ENCODE results near the gene ENTPD8.
A peak's percentile ranks its signal among the peaks of the same experiment; 100 is the strongest.

ENTPD8 gene

DNA sequence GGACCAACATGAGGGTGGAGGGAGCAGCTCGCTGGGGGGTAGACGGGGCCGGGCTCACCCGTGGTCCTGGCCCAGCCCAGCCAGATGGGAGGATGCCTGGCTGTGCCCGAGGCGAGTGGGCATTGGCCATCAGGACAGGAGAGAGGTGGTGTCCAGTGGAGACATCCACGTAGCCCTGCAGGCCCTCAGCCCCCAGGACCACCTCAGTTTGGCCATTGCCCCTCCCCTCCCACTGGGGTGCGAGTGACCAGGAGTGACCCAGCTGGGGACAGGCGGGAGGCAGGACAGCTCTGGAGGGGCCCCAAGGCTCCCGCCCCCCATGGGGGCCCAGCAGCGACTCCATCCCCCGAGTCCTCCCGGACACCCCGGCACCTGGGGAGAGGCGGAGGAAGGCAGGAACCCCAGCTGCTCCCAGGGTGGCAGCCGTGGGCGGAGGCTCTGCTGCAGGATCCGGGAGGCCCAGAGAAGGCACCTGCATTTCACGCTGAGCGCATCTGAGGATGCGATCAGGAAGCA lies 9.7 kb downstream of the ENTPD8 start:
- no peak for DNase-seq

DNA sequence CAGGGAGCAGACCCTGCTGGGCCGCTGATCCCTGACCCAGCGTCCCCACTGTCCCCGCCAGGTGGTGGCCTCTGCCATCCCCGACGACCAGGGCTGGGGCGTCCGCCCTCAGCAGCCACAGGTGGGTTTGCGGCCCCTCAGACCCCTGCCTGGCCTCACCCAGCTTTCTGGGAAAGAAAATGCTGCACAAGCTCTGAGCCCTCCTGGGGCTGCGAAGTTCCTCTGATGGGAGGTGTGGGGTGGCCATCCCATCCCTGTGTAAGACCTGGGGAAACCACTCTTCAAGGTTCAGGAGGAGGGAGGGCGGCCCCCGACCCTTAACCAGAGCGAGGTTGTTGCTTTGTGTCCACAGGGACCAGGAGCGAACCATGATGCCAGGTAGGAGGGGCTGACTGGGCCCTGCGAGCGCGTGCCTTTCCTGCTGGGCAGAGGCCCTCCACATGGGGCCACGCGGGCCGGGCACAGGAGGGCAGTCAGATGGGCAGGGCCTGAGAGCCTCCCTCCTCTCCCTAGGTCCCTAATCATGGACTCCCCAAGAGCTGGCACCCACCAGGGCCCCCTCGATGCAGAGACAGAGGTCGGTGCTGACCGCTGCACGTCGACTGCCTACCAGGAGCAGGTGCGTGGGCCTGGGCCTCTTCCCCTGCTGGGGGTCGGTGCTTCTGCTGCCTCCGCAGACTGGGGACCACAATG lies 10.3 kb downstream of the ENTPD8 start:
- DNase-seq, result no peak

DNA sequence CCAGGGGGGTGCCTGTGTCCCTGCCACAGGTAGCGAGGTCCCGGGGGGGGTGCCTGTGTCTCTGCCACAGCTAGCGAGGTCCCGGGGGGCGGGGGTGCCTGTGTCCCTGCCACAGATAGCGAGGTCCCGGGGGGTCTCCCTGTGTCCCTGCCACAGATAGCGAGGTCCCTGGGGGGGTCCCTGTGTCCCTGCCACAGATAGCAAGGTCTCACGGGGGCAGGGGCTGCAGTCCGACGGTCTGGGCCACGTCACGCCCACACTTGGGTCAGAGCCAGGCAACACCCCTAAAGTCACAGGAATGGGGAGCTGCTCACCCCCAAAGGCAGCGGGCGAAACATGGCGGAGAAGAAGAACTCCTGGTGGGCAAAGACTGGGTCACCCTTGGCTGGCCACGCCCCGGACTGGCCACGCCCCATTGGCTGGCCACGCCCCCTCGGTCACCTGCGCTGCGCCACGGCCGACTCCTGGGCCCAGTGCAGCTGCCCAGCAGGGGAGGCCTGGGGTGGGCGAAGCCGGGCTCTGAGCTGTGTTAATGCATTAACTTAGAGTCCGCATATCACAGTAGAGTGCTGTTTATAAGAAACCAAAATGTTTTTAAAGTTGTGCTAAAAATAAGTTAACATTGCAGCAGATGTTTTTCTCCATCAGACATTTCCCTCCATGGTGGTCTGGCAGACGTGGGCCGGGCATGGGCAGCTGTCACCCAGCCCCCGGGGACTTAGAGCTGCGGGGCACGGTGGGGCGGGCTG lies 11.0 kb downstream of the ENTPD8 start:
- DNase-seq, result no peak

DNA sequence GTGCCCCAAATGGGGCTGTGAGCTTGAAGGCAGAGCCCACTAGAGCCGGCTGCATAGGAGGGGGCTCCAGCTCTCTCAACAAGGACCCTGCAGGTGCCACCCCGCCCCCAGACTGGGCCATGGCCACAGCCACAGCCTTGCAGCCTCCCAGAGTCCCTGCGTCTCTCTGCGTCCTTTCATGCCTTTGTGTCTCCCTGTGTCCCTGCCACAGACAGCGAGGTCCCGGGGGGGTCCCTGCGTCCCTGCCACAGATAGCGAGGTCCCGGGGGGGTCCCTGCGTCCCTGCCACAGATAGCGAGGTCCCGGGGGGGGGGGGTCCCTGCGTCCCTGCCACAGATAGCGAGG lies 11.6 kb downstream of the ENTPD8 start:
- DNase-seq, result no peak

DNA sequence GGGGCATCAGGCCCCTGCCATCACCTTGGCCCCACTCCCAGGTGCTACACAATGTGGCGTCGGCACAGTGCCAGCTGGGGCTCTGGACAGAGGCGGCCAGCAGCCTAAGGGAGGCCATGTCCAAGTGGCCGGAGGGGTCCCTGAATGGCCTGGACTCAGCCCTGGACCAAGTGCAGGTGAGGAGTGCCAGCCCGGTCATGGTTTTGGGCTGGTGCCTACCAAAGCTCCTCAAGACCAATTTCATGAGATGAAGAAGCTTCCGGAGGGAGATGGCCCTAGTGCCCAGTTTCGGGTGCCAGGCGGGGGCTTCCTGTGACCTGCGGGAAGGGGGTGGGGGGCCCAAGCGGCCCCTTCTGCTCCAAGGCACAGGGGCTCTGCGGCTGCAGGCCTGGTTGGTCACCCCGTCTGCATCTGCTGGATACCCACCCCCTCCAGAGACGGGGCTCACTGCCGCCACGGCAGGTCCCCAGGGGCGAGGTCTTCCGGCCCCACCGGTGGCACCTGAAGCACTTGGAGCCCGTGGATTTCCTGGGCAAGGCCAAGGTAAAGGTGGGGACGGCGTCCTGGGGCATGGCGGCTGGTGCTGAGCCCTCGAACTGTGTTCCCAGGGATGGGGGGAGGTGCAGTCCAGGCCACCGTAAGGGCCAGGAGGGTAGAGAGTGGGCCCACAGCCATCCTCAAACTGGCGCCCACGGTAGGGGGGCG lies 12.2 kb downstream of the ENTPD8 start:
- DNase-seq, result no peak

DNA sequence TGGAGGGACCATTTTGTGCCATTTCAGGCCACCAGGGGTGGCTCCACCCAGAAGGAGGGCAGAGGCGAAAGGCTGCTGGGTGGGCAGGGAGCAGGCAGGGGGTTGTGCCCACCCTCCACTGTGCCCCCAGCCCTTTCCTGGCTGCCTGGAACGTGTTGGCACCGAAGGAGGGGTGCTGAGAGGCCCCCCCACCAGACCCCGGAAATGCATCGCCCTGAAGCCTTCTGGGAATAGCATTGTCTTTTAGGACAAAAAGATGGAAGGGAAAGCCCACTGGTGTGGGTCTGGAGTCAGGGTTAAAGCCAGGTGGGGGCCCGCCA lies 12.9 kb downstream of the ENTPD8 start:
- no peak for DNase-seq

DNA sequence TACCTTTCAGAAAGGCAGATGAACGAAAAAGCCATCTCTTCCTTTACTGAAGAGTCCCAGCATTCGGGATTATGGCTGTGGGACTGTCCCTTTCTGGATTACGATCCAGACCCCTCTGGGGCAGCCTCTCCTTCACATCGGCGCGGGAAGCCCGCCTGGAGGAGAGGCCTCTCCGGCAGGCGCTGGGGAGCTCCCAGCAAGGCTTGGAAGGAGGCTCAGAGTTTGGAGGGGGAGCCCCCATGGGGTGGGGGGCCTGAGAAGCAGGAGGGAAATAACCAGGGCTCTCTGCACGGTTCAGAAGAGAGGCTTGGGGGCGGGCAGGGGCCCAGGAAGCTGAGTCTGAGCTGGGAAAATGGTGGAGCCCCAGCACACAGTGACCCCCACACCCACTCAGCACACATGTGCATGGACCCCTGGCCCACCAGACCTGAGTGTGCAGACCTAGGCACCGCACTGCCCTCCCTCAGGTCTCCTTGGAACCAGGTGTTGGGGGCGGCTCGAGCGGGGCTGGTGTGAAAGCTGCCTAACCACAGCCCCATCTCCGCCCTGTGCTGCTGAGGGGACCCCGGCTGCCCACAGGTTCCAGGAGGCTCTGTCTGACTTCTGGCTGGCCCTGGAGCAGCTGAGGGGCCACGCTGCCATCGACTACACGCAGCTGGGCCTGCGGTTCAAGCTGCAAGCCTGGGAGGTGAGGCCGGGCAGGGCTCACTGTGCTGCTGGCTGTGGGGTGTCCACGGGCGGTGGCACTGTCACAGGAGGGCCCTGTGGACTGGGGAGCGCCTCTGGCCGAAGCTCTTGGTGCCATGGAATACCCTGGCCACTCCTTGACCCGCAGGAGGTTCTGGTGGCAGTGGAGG lies 13.5 kb downstream of the ENTPD8 start:
- DNase-seq, result no peak

DNA sequence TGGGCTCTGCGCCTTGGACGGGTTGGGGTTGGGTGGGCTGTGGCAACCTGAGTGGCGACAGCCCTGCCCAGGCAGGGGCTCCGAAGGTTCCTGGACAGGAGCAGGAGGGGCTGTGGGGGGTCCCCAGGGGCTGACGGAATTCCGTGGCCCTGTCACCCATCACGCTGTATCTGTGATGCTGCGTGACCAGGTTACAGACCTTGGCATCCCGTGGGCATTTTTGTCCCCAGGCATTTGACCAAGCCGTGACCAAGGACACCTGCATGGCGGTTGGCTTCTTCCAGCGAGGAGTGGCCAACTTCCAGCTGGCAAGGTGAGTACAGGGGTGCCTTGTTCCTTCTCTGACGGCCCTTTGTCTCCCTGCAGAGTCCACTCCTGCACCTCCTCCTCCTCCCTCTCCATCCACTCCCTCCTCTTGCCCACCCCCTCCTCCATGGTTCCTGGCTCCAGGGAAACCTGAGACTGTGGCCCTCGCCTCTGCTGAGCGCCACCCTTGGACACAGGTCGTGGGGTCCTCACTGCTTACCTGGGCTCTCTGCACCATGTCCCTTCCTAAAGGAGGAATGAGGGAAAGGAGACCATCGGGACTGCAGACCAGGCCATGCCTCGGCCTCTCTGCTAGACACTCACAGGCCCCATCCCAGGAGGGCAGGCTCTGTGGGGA lies 15.0 kb downstream of the ENTPD8 start:
- DNase-seq, result no peak

DNA sequence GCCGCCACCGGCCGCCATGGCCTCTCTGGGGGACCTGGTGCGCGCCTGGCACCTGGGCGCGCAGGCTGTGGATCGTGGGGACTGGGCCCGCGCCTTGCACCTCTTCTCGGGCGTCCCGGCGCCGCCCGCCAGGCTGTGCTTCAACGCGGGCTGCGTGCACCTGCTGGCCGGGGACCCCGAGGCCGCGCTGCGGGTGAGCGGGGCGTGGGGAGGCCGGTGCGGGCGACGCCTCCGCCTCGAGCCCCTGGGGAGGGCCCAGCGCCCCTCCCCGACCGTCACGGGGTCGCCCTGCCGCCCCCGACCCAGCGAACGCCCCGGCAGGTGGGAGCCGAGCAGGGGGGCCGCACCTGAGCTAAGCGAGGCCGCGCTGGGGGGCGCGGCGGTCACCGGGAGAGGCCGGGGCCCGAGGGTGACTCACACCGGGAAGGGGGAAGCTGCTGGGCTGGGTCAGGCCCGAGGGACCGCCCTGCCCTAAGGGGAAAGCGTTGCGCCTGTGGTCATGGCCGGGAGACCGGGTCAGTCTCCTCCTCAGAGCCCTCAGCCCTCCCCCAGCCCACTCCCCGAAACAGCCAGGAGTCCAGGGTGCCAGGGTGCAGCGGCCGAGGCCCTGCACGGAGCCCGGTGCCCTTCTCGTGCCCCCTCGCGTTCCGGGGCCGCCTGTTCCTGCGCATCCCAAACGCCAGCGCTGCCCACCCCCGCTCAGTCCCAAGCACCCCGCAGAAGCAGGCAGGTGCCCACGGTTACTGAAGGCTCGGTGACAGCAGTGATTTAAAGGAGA lies 17.5 kb downstream of the ENTPD8 start:
- peak in 2 of 51 donors; percentile 22 to 36 for DNase-seq

DNA sequence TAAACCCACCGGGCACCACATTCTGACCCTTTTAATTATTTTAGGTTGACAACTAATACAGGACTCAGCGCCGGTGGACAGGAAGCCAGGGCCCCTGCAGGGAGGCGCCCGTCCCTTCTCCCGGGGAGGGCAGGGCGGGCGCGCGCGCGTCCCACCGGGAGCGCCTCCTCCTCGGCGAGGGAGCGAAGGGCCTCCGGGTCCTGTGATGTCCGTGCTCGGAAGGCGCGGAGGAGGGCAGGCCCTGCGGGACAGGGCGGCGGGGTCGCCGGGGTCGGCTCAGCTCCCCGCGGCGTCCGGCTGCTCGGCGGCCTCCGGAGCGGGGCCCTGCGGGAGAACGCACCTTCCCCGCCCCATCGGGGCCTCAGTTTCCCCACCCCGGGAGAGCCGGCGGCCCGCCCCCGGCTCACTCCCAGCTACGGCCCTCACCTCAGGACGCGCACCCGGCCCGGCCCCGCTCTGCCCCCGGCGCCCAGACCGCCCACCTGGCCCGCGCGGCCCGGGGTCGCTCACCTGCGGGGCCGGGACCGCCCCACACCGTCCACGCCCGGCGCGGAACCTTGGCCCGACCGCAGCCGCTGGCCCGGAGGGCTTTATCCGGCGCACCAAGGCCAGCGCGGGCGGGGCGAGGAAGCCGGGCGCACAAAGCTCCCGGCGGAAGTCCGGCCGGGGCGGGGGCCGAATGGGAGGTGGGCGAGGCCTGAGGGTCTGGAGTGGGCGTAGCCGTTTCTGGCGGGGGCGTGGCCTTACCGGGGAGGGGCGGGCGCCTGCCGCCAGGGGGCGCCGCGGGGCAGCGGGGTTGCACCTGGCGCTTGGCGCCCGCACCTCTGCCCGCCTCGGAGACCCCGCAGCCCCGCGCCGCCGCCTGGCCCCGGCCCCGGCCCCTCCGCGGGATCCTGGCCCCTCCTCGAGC lies 18.3 kb downstream of the ENTPD8 start, which contains the start of the genes EXD3 and NOXA1:
Gene EXD3 (minus strand): TSS at position 559 of the 910 bp plus-strand sequence. CDS start 27,805 bp downstream, outside the sequence.
Gene NOXA1 (plus strand): TSS at position 790 of the 910 bp plus-strand sequence. CDS start 137 bp downstream, outside the sequence.
- peak in 50 of 51 donors; percentile 31 to 94 (median 82) for DNase-seq

DNA sequence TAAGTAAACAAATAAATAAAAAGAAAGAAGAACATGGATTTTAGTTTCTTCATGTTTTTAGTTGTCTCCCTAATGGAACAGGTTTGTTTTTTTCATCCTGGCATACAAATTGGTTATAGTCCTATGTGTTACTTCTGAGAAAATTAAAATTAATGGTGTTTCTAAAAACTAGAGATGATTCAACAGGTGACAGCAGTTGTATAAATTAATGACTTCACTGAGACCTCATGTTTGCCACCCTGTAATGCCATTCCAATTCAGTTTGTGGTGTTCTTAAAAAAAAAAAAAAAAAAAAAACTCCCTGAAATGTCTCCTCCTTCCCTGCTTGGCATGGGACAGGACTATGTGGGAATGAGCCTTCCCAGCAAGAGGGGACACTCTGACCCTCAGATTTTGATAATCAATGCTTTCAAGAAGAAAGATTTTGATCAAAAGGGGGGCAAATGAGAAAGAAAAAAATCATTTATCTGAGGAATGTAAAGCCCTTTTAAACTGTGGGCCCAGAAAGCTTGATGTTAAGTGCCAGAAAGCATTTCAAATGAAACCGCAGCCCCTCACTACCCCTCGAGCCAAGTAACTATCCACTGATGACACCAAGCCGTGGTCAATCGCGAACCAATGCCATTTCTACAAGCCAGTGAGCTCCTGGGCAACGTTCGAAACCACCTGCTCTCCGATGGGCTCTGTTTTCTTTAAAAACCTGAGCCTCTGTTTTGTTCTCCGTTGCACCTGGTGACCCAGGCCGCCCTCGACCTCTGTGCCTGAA lies 19.1 kb downstream of the ENTPD8 start:
- no peak for DNase-seq

DNA sequence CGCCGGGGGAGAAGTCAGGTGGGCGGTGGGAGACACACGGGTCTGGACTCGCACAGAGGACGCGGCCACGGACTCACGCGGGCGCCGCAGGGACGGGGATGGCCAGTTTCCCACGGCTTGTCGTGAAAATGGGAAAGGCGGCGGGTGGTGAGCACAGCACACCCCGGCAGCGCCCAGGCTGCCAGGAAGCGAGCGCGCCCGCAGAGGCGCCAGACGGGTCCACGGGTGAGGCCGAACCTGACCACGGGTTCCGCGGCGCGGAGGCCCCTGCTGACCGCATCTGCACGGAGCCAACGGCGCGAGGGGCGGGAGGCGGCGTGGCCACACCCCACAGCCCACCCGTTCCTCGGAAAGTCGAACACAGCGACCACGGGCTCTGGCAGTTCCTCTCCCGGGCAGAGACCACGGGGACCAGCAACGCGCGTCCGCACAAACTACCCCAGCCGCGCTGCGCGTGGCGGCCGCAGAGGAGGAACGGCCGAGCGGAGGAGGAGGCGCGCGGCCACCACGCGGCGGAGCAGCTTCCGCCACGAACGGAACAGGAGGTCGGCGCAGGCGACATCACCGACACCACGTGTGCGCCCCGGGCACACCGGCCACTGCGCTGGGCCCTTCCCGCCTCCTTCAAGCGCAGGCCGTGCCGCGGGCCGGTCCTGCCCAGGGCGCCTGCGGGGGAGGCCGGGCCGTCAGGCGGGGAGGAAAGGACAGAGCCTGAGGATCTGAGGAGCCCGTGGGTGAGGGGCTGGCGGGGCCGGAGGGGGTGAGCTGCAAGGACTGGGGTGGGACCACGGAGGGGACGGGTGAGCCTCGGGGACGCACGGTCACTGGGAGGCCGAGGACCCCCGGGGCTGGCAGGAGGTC lies 23.8 kb downstream of the ENTPD8 start:
- DNase-seq, result peak in 2 of 51 donors; percentile 33 to 55

DNA sequence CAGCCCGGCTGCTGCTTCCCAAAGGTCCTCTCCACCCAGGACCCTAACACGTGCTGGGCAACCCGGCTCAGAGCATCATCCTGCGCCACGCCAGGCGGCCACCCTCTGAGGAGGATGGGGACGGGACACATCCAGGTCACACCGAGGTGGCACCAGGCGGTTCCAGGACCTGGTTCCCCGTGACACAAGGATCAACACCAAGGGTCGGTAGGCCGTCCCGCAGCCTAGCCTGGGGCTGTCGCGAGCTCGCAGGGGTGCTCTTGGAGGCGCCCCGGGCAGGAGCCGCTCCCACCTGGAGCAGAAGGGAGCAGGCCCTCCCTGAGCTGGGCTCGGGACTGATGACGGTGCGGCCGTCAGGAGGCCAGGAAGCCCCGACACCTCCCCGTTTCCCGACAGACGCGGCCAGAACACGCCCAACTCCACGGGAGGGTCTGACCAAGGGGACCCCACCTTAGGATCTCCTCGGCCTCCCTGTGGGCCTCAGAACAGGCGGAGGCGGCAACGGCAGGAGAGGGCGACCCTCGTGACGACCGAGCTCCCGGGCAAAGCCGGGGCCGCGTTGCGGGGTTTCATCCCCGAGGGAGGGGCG lies 24.5 kb downstream of the ENTPD8 start:
- DNase-seq, result no peak

DNA sequence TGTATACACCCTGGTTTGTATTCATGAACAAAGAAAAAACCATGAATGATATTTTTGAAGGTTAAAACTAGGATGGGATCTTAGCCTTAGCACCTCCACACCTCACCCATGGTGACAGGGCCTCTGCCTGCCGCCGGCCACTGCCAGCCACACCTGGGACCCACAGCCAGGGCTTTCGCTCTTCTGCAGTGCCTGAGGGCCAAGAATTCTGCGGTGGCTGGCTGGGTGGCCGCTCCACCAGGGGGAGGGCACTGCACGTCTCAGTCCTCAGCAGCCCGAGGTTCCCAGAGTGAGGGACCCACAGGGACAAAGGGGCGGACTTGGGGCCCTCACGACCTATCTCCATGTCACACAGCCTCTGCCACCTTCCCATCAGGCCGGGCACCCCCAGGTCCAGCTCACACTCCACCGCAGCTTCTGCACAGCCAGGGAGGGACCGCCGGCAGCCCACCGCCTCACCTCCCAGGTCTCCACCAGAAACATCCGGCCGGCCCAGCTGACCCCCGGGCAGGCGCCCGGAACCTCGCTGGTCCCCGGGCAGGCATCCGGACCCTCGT lies 25.1 kb downstream of the ENTPD8 start:
- no peak for DNase-seq

DNA sequence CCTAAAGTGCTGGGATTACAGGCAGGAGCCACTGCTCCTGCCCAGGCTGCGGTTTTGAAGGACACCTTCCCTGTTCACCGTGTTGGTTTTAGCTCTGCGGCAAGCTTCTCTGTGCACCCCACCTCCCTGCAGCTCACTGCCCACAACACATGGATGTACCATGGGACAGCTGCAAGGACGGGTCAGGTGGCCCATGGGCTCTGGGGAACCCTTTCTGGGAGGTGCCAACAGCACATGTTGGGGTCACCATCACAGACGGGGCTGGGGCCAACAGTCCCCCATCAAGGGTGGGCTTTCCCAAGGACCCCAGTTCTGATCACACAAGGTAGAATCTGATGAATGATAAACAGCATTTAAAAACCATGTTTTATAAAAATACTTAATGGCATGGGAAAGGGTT lies 25.7 kb downstream of the ENTPD8 start:
- DNase-seq, result no peak

DNA sequence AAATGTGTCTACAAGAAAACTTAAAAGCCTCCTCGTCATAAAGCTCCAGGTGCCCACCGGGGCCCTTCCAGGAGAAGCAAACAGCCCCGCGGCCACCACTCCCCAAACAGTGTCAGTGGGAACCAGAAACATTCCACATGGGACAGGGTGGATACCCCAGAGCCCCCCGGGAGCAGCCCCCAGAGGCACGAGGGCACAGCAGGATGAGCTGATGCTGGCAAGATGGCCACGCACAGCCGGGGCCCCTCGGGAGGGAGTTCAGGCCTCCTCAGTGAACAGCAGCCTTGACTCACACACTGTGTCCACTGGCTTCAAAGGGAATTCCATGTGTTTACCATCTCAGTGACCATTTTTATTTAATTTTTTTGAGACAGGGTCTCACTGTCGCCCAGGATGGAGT lies 28.7 kb downstream of the ENTPD8 start:
- DNase-seq, result no peak
